Hematopoietic multipotent progenitor cell treated with erythropoietin and hydrocortisone succinate and interleukin-3 and kit ligand, for 15 days (in vitro differentiated cells): ENCODE measurements around the gene FLNB.

Experiments used
- DNase-seq: peaks from one replicate; pipeline ENCODE4 v3.0.0-alpha.2; 2015; ENCODE audit warnings: low spot score

Gene FLNB

DNA sequence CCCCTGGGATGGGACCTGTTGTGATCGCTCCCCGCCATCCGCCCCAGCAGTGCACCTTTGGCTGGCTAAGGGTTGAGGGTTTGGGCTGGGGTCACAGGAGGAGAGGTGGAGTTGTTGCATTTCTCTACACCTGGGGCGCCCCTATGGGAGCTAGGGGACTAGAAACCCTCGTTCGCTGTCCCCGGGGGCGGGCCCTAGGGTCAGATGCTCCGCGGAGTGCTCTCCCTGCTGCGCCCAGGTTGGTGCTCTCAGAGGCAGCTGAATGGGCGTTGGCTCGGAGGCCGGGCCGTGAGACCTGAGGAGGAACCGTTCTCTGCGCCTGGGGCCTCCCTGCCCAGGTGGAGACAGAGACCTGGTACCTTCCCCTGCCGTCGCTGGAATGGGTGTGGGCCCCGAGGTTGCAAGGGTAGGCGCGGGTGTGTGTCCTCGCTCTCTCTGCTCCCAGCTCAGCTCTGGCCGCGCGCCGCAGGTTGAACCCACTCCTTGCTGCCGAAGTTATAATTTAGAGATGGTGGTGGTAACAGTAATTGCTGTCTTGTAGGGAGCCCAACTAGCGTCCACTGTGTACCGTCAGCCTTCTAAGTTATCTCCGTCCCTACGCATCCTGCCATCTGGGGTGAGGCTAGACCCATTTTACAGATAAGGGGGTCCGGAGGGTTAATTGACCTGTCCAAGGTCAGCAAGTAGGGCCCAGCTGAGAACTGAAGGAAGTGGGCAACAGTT lies 965 bp downstream of the FLNB start:
- no peak for DNase-seq

GRCh38 chr3:58009749-58010535 lies 1.7 kb downstream of the FLNB start:
- no peak for DNase-seq

DNA sequence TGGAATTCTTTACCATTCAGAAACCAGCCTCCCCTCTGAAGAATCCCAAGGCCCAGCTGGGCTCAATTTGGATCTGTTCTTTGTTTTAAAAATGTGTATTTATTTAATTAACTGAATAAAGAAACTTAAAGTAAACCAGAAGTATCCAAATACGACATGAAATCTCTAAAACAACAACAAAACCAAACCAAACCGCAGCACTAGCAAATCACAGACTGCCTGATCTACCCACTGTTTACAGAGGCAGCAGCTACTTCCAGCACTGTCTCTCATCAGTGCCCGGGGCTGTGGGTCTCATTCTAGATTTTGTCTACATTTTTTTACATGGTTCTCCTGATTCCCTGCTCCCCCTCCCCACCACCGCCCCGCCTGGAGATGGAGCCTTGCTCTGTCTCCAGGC lies 2.3 kb downstream of the FLNB start:
- no peak for DNase-seq

DNA sequence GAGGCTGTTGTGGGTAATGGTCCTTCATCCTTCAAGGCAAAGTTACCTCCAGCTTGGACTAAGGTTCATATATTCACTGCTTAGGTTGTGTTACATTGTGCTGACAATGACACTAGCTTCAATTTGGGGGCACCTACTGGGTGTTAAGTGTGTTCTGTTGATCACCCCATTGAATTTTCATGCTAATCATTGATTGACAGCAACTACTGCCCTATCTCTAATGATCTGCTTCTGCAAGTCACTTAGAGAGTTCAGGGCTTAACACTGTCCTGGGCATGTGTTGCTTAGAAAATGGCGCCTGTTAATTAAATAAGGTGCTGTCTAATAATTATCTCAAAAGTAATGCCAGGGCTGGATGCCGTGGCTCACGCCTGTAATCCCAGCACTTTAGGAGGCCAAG lies 3.4 kb downstream of the FLNB start:
- DNase-seq = no peak

DNA sequence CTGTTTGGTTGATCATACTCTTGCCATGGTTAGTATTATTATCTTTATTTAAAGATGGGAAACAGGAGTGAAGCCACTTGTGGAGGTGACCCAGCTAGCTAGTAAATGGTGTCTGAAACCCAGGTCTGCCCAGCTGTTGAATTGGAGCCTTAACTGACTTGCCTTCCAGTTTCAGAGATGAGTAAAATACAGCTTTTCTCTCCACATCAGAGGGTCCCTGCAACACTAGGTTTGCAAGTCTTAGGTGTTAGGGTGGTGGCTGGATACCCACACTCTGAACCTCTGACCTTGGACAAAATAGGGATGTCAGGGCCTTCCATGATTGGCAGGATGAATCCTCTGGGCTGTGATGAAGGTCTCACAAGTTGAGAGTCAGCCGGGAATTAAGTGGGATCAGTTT lies 4.1 kb downstream of the FLNB start:
- DNase-seq = no peak

DNA sequence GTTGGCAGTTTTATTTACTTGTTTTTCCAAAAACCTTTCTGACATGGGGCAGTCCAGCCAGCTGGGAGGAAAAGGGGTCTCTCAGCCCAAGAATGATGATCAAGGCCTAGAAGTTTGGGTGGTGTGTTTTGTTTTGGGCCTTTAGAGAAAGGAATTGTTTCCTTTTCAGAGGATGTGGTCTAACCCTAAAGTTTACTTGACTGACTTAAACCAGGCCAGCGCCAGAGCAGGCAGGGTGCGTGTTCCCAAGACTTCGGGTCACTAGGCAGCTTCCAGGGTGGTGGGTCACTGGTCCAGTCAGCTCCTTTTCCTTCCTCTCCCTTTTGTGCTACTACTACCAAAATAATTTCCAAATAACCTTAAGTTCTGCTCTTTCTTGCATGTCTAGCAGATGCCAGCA lies 4.9 kb downstream of the FLNB start:
- no peak for DNase-seq

- no peak for DNase-seq
Measured at GRCh38 chr3:58013973-58014649, 5.9 kb downstream of the FLNB start.

- no peak for DNase-seq
Measured at GRCh38 chr3:58015520-58015915, 7.3 kb downstream of the FLNB start.

DNA sequence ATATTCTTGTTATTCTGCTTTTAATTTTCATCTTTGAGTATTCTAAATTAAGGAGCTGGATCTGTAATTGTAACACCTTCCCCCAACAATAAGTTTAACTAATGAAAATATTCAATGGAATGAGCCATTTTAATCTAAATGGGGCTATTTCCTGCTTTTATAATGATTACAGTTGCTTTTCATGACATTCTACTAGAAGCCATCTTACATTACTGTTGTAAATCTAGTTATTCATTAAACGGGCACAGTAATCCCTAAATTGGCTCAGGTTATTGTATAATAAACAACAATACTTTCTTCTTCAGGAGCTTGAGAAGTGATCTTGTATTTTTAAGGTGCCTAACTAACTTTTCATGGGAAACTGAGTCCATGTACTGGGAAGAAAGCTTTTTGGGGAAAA lies 8.5 kb downstream of the FLNB start:
- DNase-seq = no peak

GRCh38 chr3:58018892-58019742 lies 10.9 kb downstream of the FLNB start:
- DNase-seq = no peak

- no peak for DNase-seq
Measured at GRCh38 chr3:58020783-58021071, 12.5 kb downstream of the FLNB start.

- no peak for DNase-seq
Measured at GRCh38 chr3:58021072-58021959, 13.1 kb downstream of the FLNB start.

- DNase-seq = no peak
Measured at GRCh38 chr3:58021962-58022361, 13.7 kb downstream of the FLNB start.

- DNase-seq = no peak
Measured at GRCh38 chr3:58022490-58022889, 14.3 kb downstream of the FLNB start.

- DNase-seq = no peak
Measured at GRCh38 chr3:58023531-58023930, 15.3 kb downstream of the FLNB start.

DNA sequence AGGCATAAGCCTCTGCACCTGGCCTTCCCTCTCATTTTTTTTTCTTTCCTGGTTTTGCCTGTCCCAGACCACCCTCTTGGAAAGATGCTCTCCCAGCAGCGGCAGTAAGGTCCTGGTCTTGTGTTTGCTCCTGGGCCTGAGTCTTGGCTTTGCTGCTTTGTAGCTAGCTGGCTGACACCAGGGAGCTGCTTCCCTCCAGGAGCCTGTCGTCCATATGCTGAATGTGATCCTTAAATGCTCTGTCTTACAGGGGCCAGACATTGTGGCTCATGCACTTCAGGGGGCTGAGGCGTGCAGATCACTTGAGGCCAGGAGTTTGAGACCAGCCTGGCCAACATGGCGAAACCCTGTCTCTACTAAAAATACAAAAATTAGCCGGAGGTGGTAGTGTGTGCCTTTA lies 17.2 kb downstream of the FLNB start:
- DNase-seq = no peak

- no peak for DNase-seq
Measured at GRCh38 chr3:58025837-58026569, 17.8 kb downstream of the FLNB start.

DNA sequence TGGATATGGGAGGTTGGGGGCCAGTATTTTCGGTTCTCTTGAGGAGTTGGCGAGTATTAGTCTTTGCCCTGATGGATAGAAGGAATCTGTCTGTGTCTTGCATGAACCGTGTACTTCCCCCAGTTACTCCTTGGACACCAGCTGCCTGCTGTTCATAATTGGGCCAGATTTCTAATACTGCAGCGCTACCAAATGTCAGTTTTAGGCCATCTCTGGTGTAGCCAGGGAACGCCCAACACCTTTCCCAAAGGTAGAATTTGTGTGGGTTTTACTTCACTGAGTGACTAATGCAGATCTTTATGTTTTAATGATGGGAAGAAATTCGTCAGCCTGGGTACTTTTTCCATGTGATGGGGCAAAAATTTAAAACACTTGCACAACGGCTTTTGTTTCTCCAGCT lies 18.4 kb downstream of the FLNB start:
- DNase-seq = no peak

DNA sequence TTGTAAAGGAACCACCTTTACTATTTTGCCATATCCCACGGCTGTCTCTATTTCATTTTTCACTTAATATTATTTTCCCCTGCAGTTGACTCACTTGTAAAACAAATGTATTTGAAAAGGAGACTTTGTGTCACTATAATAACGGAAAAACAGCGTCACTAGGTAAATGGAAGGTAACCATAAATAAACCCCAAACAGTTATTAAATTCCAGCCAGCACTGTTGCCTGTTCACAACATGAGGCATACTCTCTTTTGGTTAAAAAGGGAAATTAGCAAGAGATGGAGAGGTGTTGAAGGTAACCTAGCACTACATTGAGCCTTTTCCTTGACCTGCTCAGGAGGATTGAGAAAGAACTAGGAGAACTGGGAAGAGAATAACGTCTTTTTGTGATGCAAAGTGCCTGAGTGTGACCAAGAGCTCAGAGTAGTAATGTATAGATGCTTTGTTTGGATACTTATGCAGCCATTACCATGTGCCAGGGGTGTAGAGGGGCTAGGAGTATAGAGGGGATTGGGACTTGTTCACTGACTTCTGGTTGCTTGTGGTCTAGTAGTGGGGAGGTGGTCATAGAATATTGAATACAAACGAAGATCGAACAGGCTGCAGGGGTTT lies 19.6 kb downstream of the FLNB start:
- no peak for DNase-seq

- no peak for DNase-seq
Measured at GRCh38 chr3:58028902-58029301, 20.7 kb downstream of the FLNB start.
